IPS DF 4.7 (cell line): Measurements from ENCODE around the gene NELFCD.
"Not testable (repeated sequence)": the region's sequence is repeated elsewhere in the genome, so short reads cannot be mapped to it uniquely, and the experiment has no call there.

Source experiments
- DNase-seq: peaks from one replicate; pipeline ENCODE4 v3.0.0-alpha.2; 2013; ENCODE audit warnings: low spot score; ENCODE audit errors: extremely low read depth

NELFCD gene

GRCh38 chr20:58980711-58981627, at the start of gene NELFCD:
Gene NELFCD, plus strand, starts transcription at chr20:58981256. Its CDS starts 54 bp downstream, at chr20:58981310.
- peak; percentile 25 for DNase-seq

- DNase-seq, result no peak
Measured at GRCh38 chr20:58932170-58932569, 48.9 kb upstream of the NELFCD start.

- no peak for DNase-seq
Measured at GRCh38 chr20:58938078-58938477, 43.0 kb upstream of the NELFCD start.

GRCh38 chr20:58938541-58938940, 42.5 kb upstream of the NELFCD start:
- DNase-seq, result no peak

GRCh38 chr20:58941471-58941870, 39.6 kb upstream of the NELFCD start:
- no peak for DNase-seq

GRCh38 chr20:58942549-58942948, 38.5 kb upstream of the NELFCD start:
- DNase-seq, result no peak

GRCh38 chr20:58944610-58945009, 36.4 kb upstream of the NELFCD start:
- DNase-seq, result no peak

- no peak for DNase-seq
Measured at GRCh38 chr20:58945965-58946631, 35.0 kb upstream of the NELFCD start.

- not testable (repeated sequence) for DNase-seq
Measured at GRCh38 chr20:58947797-58948388, 33.2 kb upstream of the NELFCD start.

- DNase-seq, result no peak
Measured at GRCh38 chr20:58950603-58951002, 30.5 kb upstream of the NELFCD start.

- no peak for DNase-seq
Measured at GRCh38 chr20:58953050-58953449, 28.0 kb upstream of the NELFCD start.

- no peak for DNase-seq
Measured at GRCh38 chr20:58956078-58956477, 25.0 kb upstream of the NELFCD start.

- no peak for DNase-seq
Measured at GRCh38 chr20:58959652-58960051, 21.4 kb upstream of the NELFCD start.

GRCh38 chr20:58963060-58963584, 17.9 kb upstream of the NELFCD start:
- no peak for DNase-seq

- DNase-seq, result not testable (repeated sequence)
Measured at GRCh38 chr20:58963922-58964321, 17.1 kb upstream of the NELFCD start.

GRCh38 chr20:58965270-58966064, 15.6 kb upstream of the NELFCD start:
- no peak for DNase-seq

- no peak for DNase-seq
Measured at GRCh38 chr20:58967652-58968429, 13.2 kb upstream of the NELFCD start.

- no peak for DNase-seq
Measured at GRCh38 chr20:58969439-58969838, 11.6 kb upstream of the NELFCD start.

GRCh38 chr20:58970146-58970545, 10.9 kb upstream of the NELFCD start:
- no peak for DNase-seq

GRCh38 chr20:58971429-58971828, 9.6 kb upstream of the NELFCD start:
- DNase-seq, result no peak
